B cell (primary cell): ENCODE data around the gene GAPVD1.

Source experiments
- CTCF ChIP-seq: fragments of 200-600 bp; IDR thresholded peaks from one replicate; pipeline ENCODE4 v1.8.0; 2022; ENCODE audit warnings: antibody characterized with exemption, mild to moderate bottlenecking
- EZH2 ChIP-seq: IDR thresholded peaks from 2 replicates; pipeline ENCODE4 v1.6.1; 2012; ENCODE audit warnings: borderline replicate concordance, low read depth, mild to moderate bottlenecking, moderate library complexity, low read length; ENCODE audit not compliant: insufficient read depth, poor library complexity, severe bottlenecking

GRCh38 chr9:125261501-125262293, at the start of gene GAPVD1:
- TF ChIP-seq CTCF, result peak; percentile 47
- TF ChIP-seq EZH2, result no peak
